NCI-H2029 treated with DMSO at 0.1 percent for 48 hours (cell line): ENCODE data around the gene ZFP36L2.
A peak's percentile ranks its signal among the peaks of the same experiment; 100 is the strongest.

Experiments used
- DNase-seq: peaks from one replicate; lab custom pipeline; 2025; lab: John Stamatoyannopoulos, UW

The ZFP36L2 gene

GRCh38 chr2:43223521-43224001 lies 2.8 kb downstream of the ZFP36L2 start:
- DNase-seq: no peak

- DNase-seq: no peak
These were observed 3.7 kb downstream of the ZFP36L2 start for GRCh38 chr2:43222475-43223309.

GRCh38 chr2:43221763-43222474 lies 4.5 kb downstream of the ZFP36L2 start:
- DNase-seq: peak; percentile 17

- DNase-seq: no peak
These were observed 5.2 kb downstream of the ZFP36L2 start for GRCh38 chr2:43221124-43221762.

- DNase-seq: no peak
These were observed 5.7 kb downstream of the ZFP36L2 start for GRCh38 chr2:43220760-43221123.

- DNase-seq: no peak
These were observed 6.1 kb downstream of the ZFP36L2 start for GRCh38 chr2:43220229-43220751.

- peak; percentile 48 for DNase-seq
These were observed 6.8 kb downstream of the ZFP36L2 start for GRCh38 chr2:43219383-43220228.

- no peak for DNase-seq
These were observed 7.6 kb downstream of the ZFP36L2 start for GRCh38 chr2:43218702-43219382.

- no peak for DNase-seq
These were observed 8.2 kb downstream of the ZFP36L2 start for GRCh38 chr2:43218155-43218701.

GRCh38 chr2:43217228-43218154 lies 8.9 kb downstream of the ZFP36L2 start:
- peak; percentile 3 for DNase-seq

GRCh38 chr2:43216629-43217028 lies 9.8 kb downstream of the ZFP36L2 start:
- DNase-seq: no peak

- no peak for DNase-seq
These were observed 10.6 kb downstream of the ZFP36L2 start for GRCh38 chr2:43215673-43216255.

GRCh38 chr2:43214253-43214652 lies 12.2 kb downstream of the ZFP36L2 start:
- DNase-seq: no peak

GRCh38 chr2:43212931-43213330 lies 13.5 kb downstream of the ZFP36L2 start:
- DNase-seq: no peak

GRCh38 chr2:43212216-43212835 lies 14.1 kb downstream of the ZFP36L2 start:
- DNase-seq: no peak

- no peak for DNase-seq
These were observed 15.7 kb downstream of the ZFP36L2 start for GRCh38 chr2:43210467-43211303.

- no peak for DNase-seq
These were observed 16.3 kb downstream of the ZFP36L2 start for GRCh38 chr2:43210125-43210466.

GRCh38 chr2:43209204-43209717 lies 17.1 kb downstream of the ZFP36L2 start:
- DNase-seq: no peak
